ENCODE measurements around the gene FNDC3B. TPM values are rescaled to one million over a fixed set of nuclear protein-coding genes. Genes with fewer than 3 reads are reported as not detected.

FNDC3B gene
- total RNA-seq, 4 donors from 2014 or later = 49.7 to 188 (median 165) TPM

- TF ChIP-seq POLR2A (IDR thresholded peaks at IDR 0.05) (no peak), CTCF (IDR thresholded peaks at IDR 0.05) (no peak)
Measured at GRCh38 chr3:172030181-172030580, 9.2 kb upstream of the FNDC3B start.

GRCh38 chr3:172031996-172032395 is 7.4 kb upstream of the FNDC3B start:
- H3K4me1 ChIP-seq = no peaks in the 10 kb centered on the region
- no peak overlapping the region for H3K27ac ChIP-seq
- H3K27me3 ChIP-seq = no peaks in the 10 kb centered on the region
- intact Hi-C loops (cut with DNase I; ENCODE audit: low total_unique reads) = no loop called here
- no peaks in the 10 kb centered on the region for H3K36me3 ChIP-seq
- no peak for TF ChIP-seq CTCF (IDR thresholded peaks at IDR 0.05)
- TF ChIP-seq POLR2A (IDR thresholded peaks at IDR 0.05) = no peak
- H3K9me3 ChIP-seq = no peaks in the 10 kb centered on the region
- H3K4me3 ChIP-seq = no peak overlapping the region
- DNase-seq = no peak

More at GRCh38 chr3:172030181-172030580, 9.2 kb upstream of the FNDC3B start:
- no peak overlapping the region for H3K4me3 ChIP-seq
- H3K27me3 ChIP-seq = no peaks in the 10 kb centered on the region
- intact Hi-C loops (cut with DNase I; ENCODE audit: low total_unique reads) = no loop called here
- no peaks in the 10 kb centered on the region for H3K4me1 ChIP-seq
- H3K27ac ChIP-seq = no peak overlapping the region
- no peak for DNase-seq
- H3K36me3 ChIP-seq = no peaks in the 10 kb centered on the region
- H3K9me3 ChIP-seq = no peaks in the 10 kb centered on the region

- Histone ChIP-seq H3K27me3 (no peaks in the 10 kb centered on the region), H3K4me1 (no peaks in the 10 kb centered on the region), H3K9me3 (no peaks in the 10 kb centered on the region), H3K36me3 (no peaks in the 10 kb centered on the region), H3K4me3 (no peak overlapping the region), H3K27ac (no peak overlapping the region)
- TF ChIP-seq POLR2A (IDR thresholded peaks at IDR 0.05) (no peak), CTCF (IDR thresholded peaks at IDR 0.05) (no peak)
- DNase-seq = no peak
- intact Hi-C loops (cut with DNase I; ENCODE audit: low total_unique reads) = no loop called here
Measured at GRCh38 chr3:172033396-172033795, 6.0 kb upstream of the FNDC3B start.

GRCh38 chr3:172034786-172035685 is 4.3 kb upstream of the FNDC3B start:
- Histone ChIP-seq H3K9me3 (no peaks in the 10 kb centered on the region), H3K27me3 (no peaks in the 10 kb centered on the region), H3K27ac (no peak overlapping the region), H3K4me1 (no peaks in the 10 kb centered on the region), H3K36me3 (no peaks in the 10 kb centered on the region), H3K4me3 (no peak overlapping the region)
- no peak for DNase-seq
- intact Hi-C loops (cut with DNase I; ENCODE audit: low total_unique reads) = no loop called here
- TF ChIP-seq POLR2A (IDR thresholded peaks at IDR 0.05) (no peak), CTCF (IDR thresholded peaks at IDR 0.05) (peak; percentile 20 to 54 (median 42))

- Histone ChIP-seq H3K27ac (no peak overlapping the region), H3K36me3 (no peaks in the 10 kb centered on the region), H3K27me3 (no peaks in the 10 kb centered on the region), H3K4me1 (no peaks in the 10 kb centered on the region), H3K4me3 (no peak overlapping the region), H3K9me3 (no peaks in the 10 kb centered on the region)
- intact Hi-C loops (cut with DNase I; ENCODE audit: low total_unique reads) = no loop called here
- no peak for DNase-seq
- TF ChIP-seq CTCF (IDR thresholded peaks at IDR 0.05) = no peak
- no peak for TF ChIP-seq POLR2A (IDR thresholded peaks at IDR 0.05)
Measured at GRCh38 chr3:172036541-172037215, 2.7 kb upstream of the FNDC3B start.
